HEK293T (cell line): ENCODE measurements around the gene SMCP.

Experiments used
- ARNT ChIP-seq: fragments of 450-650 bp; IDR thresholded peaks from 2 replicates; pipeline ENCODE4 v1.6.1; 2017; ENCODE audit warnings: mild to moderate bottlenecking
- ELF4 ChIP-seq: fragments of 450-650 bp; IDR thresholded peaks from 2 replicates; pipeline ENCODE4 v1.6.1; 2017; ENCODE audit warnings: antibody characterized with exemption
- FOXM1 ChIP-seq: fragments of 450-650 bp; IDR thresholded peaks from 2 replicates; pipeline ENCODE4 v1.6.1; 2017; ENCODE audit warnings: mild to moderate bottlenecking, borderline replicate concordance
- HDGF ChIP-seq: fragments of 450-650 bp; IDR thresholded peaks from 2 replicates; pipeline ENCODE4 v1.6.1; 2017; ENCODE audit warnings: antibody characterized with exemption, borderline replicate concordance
- PKNOX1 ChIP-seq: fragments of 450-650 bp; IDR thresholded peaks from 2 replicates; pipeline ENCODE4 v1.6.1; 2016
- ZNF384 ChIP-seq: fragments of 450-650 bp; IDR thresholded peaks from 2 replicates; pipeline ENCODE4 v1.6.1; 2016

DNA sequence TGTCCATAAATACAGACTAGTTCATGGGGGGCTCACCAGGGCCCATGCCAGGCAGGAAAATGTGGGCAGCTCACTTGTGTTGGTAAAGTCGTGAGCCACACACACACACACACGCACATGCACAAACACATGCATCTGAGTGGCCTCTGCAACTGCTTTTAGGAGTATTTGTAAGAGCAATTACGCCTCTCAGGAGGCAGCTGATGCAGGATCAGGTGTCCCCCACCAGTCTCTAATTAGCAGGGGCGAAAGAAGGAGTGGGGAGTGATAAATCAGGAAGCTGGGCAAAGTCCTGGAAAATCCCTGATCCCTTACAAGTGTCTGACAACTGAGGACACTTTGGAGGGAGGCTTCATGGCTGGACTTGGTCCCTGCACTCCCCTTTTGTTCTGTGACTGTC is 24.5 kb downstream of the SMCP start:
- TF ChIP-seq FOXM1 (no peak), PKNOX1 (no peak), HDGF (no peak), ELF4 (no peak), ZNF384 (no peak), ARNT (no peak)
